ENCODE results near the gene PIAS1.
A peak's percentile ranks its signal among the peaks of the same experiment; 100 is the strongest.
"Not testable (repeated sequence)": the region's sequence is repeated elsewhere in the genome, so short reads cannot be mapped to it uniquely, and the experiment has no call there.

Gene PIAS1

GRCh38 chr15:68203486-68203885, 149.4 kb downstream of the PIAS1 start:
- no peak for DNase-seq (ENCODE audit: low read depth in 2 of 2)

GRCh38 chr15:68203956-68204355, 149.8 kb downstream of the PIAS1 start:
- DNase-seq (ENCODE audit: low read depth in 2 of 2) = no peak

- no peak for DNase-seq (ENCODE audit: low read depth in 2 of 2)
Observed at GRCh38 chr15:68204361-68204760, 150.2 kb downstream of the PIAS1 start.

GRCh38 chr15:68204776-68205557, 150.9 kb downstream of the PIAS1 start, which contains the start of gene CALML4:
Gene CALML4, minus strand, starts transcription at chr15:68205332. Its CDS starts 85 bp downstream, at chr15:68205247.
- no peak for DNase-seq (ENCODE audit: low read depth in 2 of 2)

GRCh38 chr15:68205558-68205944, 151.4 kb downstream of the PIAS1 start:
- no peak for DNase-seq (ENCODE audit: low read depth in 2 of 2)

GRCh38 chr15:68205954-68206539, 151.9 kb downstream of the PIAS1 start:
- DNase-seq (ENCODE audit: low read depth in 2 of 2) = no peak

GRCh38 chr15:68206711-68207151, 152.6 kb downstream of the PIAS1 start:
- DNase-seq (ENCODE audit: low read depth in 2 of 2) = no peak

- no peak for DNase-seq (ENCODE audit: low read depth in 2 of 2)
Observed at GRCh38 chr15:68207176-68207935, 153.2 kb downstream of the PIAS1 start.

GRCh38 chr15:68208136-68208535, 154.0 kb downstream of the PIAS1 start:
- no peak for DNase-seq (ENCODE audit: low read depth in 2 of 2)

GRCh38 chr15:68208636-68209240, 154.6 kb downstream of the PIAS1 start:
- no peak for DNase-seq (ENCODE audit: low read depth in 2 of 2)

- DNase-seq (ENCODE audit: low read depth in 2 of 2) = no peak
Observed at GRCh38 chr15:68209272-68209671, 155.2 kb downstream of the PIAS1 start.

GRCh38 chr15:68209735-68210408, 155.8 kb downstream of the PIAS1 start:
- no peak for DNase-seq (ENCODE audit: low read depth in 2 of 2)

GRCh38 chr15:68210409-68210756, 156.3 kb downstream of the PIAS1 start:
- DNase-seq (ENCODE audit: low read depth in 2 of 2) = no peak

- peak; percentile 17 to 25 for DNase-seq (ENCODE audit: low read depth in 2 of 2)
Observed at GRCh38 chr15:68210821-68211655, 156.9 kb downstream of the PIAS1 start.

GRCh38 chr15:68211656-68212320, 157.7 kb downstream of the PIAS1 start:
- DNase-seq (ENCODE audit: low read depth in 2 of 2) = no peak

GRCh38 chr15:68213491-68213845, 159.4 kb downstream of the PIAS1 start:
- not testable (repeated sequence) for DNase-seq (ENCODE audit: low read depth in 2 of 2)

GRCh38 chr15:68213991-68214837, 160.1 kb downstream of the PIAS1 start:
- no peak for DNase-seq (ENCODE audit: low read depth in 2 of 2)

GRCh38 chr15:68214838-68215254, 160.7 kb downstream of the PIAS1 start:
- DNase-seq (ENCODE audit: low read depth in 2 of 2) = no peak

- DNase-seq (ENCODE audit: low read depth in 2 of 2) = no peak
Observed at GRCh38 chr15:68217341-68217740, 163.2 kb downstream of the PIAS1 start.
